GM21723 (cell line): ENCODE results near the gene TMTC4.
"Not testable (repeated sequence)": the region's sequence is repeated elsewhere in the genome, so short reads cannot be mapped to it uniquely, and the experiment has no call there.

Experiments used
- ATAC-seq: cut with Tn5 transposase; IDR thresholded peaks from one replicate; pipeline ENCODE4 v1.9.1; 2021; ENCODE audit warnings: mild to moderate bottlenecking, moderate library complexity; ENCODE audit not compliant: unreplicated experiment

The TMTC4 gene

DNA sequence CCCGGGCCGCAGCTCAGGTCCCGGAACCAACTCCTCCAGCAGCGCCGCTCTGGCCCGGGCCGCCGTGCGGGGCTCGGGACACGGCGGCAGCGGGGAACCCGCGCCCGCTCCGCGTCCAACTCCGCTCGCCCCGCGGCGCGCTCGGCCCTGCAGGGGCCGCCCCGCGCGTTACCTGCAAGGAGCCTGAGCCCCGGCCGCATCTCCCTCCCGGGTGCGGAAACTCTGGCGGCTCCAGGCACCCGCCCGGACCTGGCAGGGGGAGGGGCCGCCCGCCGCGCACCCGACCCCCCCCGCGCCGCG is at the start of gene TMTC4:
TSS of gene TMTC4 (minus strand) at position 224 of the 300 bp plus-strand sequence. CDS start 4,433 bp downstream, outside the sequence.
- peak; percentile 48 for ATAC-seq

GRCh38 chr13:100722517-100722916 is 47.9 kb upstream of the TMTC4 start:
- ATAC-seq = no peak

GRCh38 chr13:100721885-100722512 is 47.4 kb upstream of the TMTC4 start:
- ATAC-seq = peak; percentile 91

DNA sequence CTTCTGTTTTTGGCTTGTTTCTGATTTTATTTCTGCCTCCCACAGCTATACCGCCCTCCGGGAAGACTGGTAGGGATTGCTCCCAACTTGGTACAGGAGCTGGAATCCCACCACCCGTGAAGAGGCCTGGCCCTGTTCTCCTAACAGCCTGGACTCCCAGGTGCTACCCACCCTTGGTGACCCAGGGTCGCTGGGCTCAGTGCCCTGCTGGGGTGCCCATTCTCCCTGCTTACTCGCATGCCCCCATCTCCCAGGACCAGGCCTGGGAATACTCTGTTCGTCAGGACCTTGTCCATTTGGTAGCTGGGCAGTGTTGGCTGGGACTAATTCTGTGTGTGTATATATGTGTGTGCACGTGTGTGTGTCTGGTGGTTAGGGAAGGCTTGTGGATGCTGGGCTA is 41.0 kb upstream of the TMTC4 start:
- no peak for ATAC-seq

- no peak for ATAC-seq
Observed at GRCh38 chr13:100714478-100714877, 39.9 kb upstream of the TMTC4 start.

- no peak for ATAC-seq
Observed at GRCh38 chr13:100710176-100710575, 35.6 kb upstream of the TMTC4 start.

DNA sequence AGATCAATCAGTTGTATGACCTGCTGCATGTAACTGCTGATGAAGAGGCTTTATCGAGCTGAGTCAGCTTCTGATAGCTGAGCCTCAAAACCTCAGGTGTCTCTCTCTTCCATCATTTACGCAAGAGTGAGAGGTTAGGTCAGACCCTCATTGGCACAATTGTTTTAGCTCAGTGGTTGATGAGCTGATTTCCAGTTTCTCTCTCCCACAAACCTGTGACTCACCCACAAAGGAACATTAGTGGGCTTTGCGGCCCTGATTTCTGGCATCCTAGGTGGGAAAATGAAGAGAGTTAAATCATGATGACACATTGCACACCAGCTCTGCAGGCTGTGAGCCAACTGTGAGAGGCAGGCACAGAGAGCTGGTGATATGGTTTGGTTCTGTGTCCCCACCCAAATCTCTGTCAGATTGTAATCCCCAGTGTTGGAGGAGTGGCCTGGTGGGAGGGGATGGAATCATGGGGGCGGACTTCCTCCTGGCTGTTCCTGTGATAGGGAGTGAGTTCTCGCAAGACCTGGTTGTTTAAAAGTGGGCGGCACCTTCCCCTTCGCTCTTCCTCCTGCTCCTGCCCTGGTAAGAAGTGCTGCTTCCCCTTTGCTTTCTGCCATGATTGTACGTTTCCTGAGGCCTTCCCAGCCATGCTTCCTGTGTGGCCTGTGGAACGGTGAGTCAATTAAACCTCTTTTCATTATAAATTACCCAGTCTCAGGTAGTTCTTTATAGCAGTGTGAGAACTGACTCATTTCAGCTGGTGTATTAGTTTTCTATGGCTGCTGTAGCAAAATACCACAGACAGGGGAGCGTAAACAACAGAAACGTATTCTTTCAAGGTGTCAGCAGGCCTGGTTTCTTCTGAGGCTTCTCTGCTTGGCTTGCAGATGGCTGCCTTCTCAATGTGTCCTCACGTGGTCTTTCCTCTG is 33.5 kb upstream of the TMTC4 start:
- ATAC-seq = no peak

GRCh38 chr13:100698331-100698730 is 23.7 kb upstream of the TMTC4 start:
- not testable (repeated sequence) for ATAC-seq

- no peak for ATAC-seq
Observed at GRCh38 chr13:100695509-100695773, 20.8 kb upstream of the TMTC4 start.

GRCh38 chr13:100694722-100695508 is 20.3 kb upstream of the TMTC4 start:
- ATAC-seq = no peak

DNA sequence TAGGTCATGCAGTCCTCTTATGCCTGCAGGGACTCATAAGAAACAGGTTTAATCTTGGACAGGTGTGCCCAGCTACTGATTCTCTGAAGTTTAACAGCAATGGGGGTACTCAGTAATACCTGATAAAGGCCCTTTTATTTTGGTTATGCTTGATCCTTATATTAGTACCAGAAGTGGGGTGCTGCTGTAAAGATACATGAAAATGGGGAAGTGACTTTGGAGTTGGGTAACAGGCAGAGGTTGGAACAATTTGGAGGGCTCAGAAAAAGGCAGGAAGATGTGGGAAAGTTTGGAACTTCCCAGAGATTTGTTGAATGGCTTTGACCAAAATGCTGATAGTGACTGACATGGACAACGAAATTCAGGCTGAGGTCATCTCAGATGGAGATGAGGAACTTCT is 14.6 kb upstream of the TMTC4 start:
- ATAC-seq = no peak

DNA sequence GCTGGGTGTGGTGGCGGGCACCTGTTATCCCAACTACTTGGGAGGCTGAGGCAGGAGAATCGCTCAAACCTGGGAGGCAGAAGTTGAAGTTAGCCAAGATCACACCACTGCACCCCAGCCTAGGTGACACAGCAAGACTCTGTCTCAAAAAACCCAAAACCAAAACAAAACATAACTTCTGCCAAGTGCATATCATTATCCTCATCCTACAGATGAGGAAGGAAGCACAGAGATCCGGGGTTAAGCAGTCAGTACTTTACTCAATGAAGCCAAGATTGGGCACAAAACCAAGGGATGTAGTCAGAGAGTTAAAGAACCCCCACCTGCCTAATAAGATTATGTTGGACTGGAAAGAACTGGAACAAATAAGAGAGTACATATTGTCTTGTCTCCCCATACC is 5.5 kb upstream of the TMTC4 start:
- ATAC-seq = no peak

DNA sequence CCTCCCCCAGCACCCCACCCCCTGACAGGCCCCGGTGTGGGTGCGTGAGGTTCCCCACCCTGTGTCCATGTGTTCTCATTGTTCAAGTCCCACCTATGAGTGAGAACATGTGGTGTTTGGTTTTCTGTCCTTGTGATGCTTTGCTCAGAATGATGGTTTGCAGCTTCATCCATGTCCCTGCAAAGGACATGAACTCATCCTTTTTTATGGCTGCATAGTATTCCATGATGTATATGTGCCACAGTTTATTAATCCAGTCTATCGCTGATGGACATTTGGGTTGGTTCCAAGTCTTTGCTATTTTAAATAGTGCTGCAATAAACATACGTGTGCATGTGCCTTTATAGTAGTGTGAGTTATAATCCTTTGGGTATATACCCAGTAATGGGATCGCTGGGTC is 2.5 kb upstream of the TMTC4 start:
- ATAC-seq = not testable (repeated sequence)

DNA sequence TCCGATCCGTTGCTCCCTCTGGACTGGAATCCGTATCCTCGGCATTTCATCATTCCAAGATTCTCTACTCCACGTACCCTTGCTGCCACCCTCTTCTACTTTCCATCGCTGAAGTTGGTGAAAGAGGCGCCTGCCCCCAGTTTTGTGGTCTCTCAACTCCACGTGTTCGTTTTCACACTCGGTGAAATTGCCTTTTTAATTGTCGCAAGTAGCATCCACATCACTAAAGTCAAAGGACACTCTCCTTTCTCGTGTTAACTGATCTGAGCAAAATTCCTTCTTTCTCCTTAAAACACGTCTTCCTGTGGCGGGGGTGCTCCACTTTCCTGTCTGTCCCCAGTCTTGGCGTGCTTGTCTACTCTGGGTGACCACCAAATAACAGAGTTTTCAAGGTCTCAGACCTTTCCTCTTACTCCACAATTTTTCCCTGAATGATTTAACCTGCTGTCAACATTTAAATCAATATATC is 1.1 kb upstream of the TMTC4 start:
- no peak for ATAC-seq

DNA sequence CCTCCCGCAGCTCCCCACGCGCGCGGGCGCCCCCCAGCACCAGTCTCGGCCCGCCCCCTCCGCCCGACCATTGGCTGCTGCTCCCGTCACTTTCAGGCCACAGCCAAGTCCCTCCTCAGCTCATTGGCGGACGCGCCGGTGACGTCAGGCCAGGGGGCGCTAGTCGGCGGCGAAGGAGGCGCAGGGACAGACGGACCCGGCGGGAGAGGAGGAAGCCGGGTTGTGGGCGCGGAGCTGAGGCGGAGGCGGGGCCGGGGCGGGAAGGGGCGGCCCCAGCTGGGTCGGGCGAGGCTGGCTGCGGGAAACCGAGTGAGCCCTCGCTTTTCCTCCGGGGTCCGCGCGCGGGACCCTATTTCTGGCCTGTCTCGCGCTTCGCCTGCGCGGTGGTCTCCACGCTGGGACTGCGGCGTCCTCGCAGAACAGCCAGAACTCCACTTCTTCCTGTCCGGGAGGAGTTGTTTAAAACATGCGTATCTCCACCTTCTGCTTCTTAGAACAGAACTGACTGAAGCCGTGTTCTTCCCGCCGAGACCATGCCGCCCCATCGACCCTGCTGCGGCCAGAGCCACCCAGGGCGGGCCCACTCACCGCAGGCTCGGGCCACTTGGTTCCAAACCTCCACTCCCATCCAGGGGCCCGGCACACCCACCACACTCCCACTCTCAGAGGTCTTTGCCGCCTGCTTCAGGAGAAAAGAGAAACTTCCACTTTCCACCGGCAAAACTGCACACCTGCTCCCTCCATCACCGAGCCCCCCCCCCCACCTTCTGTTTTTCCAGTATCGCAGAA is 471 bp upstream of the TMTC4 start:
- peak; percentile 94 for ATAC-seq

- peak; percentile 34 for ATAC-seq
Observed at GRCh38 chr13:100673713-100674571, 653 bp downstream of the TMTC4 start.

DNA sequence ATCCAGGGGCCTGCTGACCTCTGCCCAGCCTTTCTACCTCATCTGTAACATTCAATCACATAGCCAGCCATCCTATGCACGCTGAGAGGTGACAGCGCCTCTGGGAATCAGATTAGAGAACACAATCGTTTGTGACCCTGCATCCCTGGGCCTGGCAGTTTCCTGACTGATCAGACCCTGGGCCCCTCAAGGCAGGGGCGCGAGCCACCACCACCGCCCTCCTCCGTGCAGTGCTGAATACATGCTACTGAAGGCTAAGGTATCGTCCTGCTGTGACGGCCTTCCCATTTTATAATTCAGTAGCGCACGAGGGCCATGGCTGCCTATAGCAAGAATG is 1.3 kb downstream of the TMTC4 start:
- no peak for ATAC-seq

DNA sequence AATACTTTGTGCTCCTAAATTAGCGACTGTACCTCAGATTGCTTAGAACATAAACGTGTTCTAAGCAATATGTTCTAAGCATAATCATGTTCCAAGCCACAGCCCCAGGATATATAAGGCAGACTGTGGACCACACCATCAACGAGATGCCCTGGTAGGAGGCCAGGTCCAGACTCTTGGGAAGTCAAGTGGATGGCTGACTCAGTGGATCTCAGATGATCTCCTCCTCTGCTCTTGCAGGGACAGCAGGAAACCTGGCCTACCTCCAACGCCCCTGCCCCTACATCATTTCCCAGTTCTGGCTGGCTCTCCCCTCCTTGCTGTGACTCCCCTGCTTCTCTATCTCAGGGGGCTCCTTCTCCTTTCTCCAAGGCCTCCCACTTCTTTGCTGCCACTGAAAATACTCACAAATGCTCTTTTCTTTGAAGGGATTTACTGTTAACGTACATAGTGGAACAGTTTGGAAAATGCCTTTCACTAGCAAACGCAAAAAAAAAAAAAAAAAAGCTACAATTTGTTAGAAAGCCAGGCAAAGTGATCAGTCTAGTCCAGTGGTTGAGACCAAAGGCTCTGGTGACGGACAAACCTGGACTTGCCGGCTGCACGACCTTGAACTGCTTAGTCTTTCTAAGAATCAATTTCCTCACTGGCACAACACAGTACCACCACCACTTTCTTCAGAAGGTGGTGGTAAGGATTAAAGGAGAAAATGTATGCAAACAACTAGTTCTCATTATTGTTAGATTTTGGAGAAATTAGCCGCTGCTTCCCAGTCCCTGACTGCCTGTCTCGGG is 3.0 kb downstream of the TMTC4 start:
- no peak for ATAC-seq

GRCh38 chr13:100668408-100668807 is 6.2 kb downstream of the TMTC4 start:
- no peak for ATAC-seq
